Karpas-422 (cell line): ENCODE data around the gene CHMP1B. TPM values are rescaled to one million over a fixed set of nuclear protein-coding genes. Genes with fewer than 3 reads are reported as not detected.
"Not testable (repeated sequence)": the region's sequence is repeated elsewhere in the genome, so short reads cannot be mapped to it uniquely, and the experiment has no call there.

Experiments
- DNase-seq: peaks from one replicate; pipeline ENCODE4 v3.0.0-alpha.2; 2015
- H2AFZ ChIP-seq: fragments of 200-600 bp; sonication (generic); 2 replicates; pipeline ENCODE4 v1.6.1; 2014; ENCODE audit warnings: antibody characterized with exemption, low read length, mixed read lengths
- H3K27ac ChIP-seq: fragments of 200-600 bp; sonication (generic); 2 replicates; pipeline ENCODE4 v1.5.1; 2014; ENCODE audit warnings: mild to moderate bottlenecking, low read length, moderate library complexity
- H3K27me3 ChIP-seq: fragments of 200-600 bp; sonication (generic); 2 replicates; pipeline ENCODE4 v1.6.1; 2014; ENCODE audit warnings: low read length, mixed read lengths
- H3K36me3 ChIP-seq: fragments of 200-600 bp; sonication (generic); 2 replicates; pipeline ENCODE4 v1.6.1; 2014; ENCODE audit warnings: low read length, mixed read lengths; ENCODE audit not compliant: insufficient read depth
- H3K4me1 ChIP-seq: fragments of 200-600 bp; sonication (generic); 2 replicates; pipeline ENCODE4 v1.6.1; 2014; ENCODE audit warnings: mild to moderate bottlenecking, low read length, mixed read lengths
- H3K4me2 ChIP-seq: fragments of 200-600 bp; sonication (generic); 2 replicates; pipeline ENCODE4 v1.6.1; 2014; ENCODE audit warnings: low read length, low read depth, mild to moderate bottlenecking; ENCODE audit not compliant: poor library complexity, severe bottlenecking
- H3K4me3 ChIP-seq: fragments of 200-600 bp; sonication (generic); 2 replicates; pipeline ENCODE4 v1.5.1; 2014; ENCODE audit warnings: mild to moderate bottlenecking, antibody characterized with exemption, low read length, mixed read lengths
- H3K79me2 ChIP-seq: fragments of 200-600 bp; sonication (generic); 2 replicates; pipeline ENCODE4 v1.6.1; 2014; ENCODE audit warnings: mild to moderate bottlenecking, low read length, mixed read lengths
- H3K9ac ChIP-seq: fragments of 200-600 bp; sonication (generic); 2 replicates; pipeline ENCODE4 v1.6.0; 2014; ENCODE audit warnings: low read length
- H3K9me2 ChIP-seq: fragments of 200-600 bp; sonication (generic), shearing (Covaris generic); replicated peaks from 2 replicates; pipeline ENCODE4 v1.6.0; 2014; ENCODE audit warnings: mild to moderate bottlenecking, low read length, moderate library complexity; ENCODE audit not compliant: insufficient read depth
- H3K9me3 ChIP-seq: fragments of 300-700, 200-600 bp; sonication (generic); 2 replicates; pipeline ENCODE4 v1.6.1; 2014; ENCODE audit warnings: low read length, mixed read lengths
- H4K20me1 ChIP-seq: fragments of 200-600 bp; sonication (generic); 2 replicates; pipeline ENCODE4 v1.6.1; 2014; ENCODE audit warnings: mild to moderate bottlenecking, antibody characterized with exemption, low read length, low read depth; ENCODE audit not compliant: insufficient read depth
- total RNA-seq: library from RNA; depleted of rRNA; stranded (reverse); fragments of >200 nt; shearing (Covaris generic); gene quantifications from 2 replicates; pipeline ENCODE4 v1.2.3, GENCODE V29; 2014; ENCODE audit warnings: low replicate concordance

CHMP1B gene
- total RNA-seq, 1 experiment from 2014 or later, result 28.3 TPM

- Histone ChIP-seq H3K79me2 (no peaks in the 10 kb centered on the region), H3K4me3 (no peak overlapping the region), H3K4me1 (peaks cover 3% of the 10 kb centered on the region; the same call in 1 of the 2 replicates), H3K9me3 (no peaks in the 10 kb centered on the region), H3K9me2 (no peaks in the 10 kb centered on the region), H3K27me3 (no peaks in the 10 kb centered on the region), H3K9ac (no peak overlapping the region), H3K36me3 (peaks cover 4% of the 10 kb centered on the region), H4K20me1 (no peaks in the 10 kb centered on the region), H3K4me2 (no peak overlapping the region), H3K27ac (no peak overlapping the region), H2AFZ (no peak overlapping the region)
- DNase-seq, result peak; percentile 6
These were observed 36.3 kb downstream of the CHMP1B start for GRCh38 chr18:11887328-11888128.

GRCh38 chr18:11888726-11889125 is 37.5 kb downstream of the CHMP1B start:
- DNase-seq, result no peak
- Histone ChIP-seq H3K4me2 (no peak overlapping the region), H3K9me2 (no peaks in the 10 kb centered on the region), H3K9ac (no peak overlapping the region), H3K79me2 (no peaks in the 10 kb centered on the region), H3K9me3 (no peaks in the 10 kb centered on the region), H3K4me3 (no peak overlapping the region), H3K27me3 (no peaks in the 10 kb centered on the region), H2AFZ (no peak overlapping the region), H3K27ac (no peak overlapping the region), H4K20me1 (no peaks in the 10 kb centered on the region), H3K4me1 (no peaks in the 10 kb centered on the region), H3K36me3 (peaks cover 4% of the 10 kb centered on the region)

- peak; percentile 12 for DNase-seq
- peaks cover 4% of the 10 kb centered on the region for H3K36me3 ChIP-seq
- no peaks in the 10 kb centered on the region for H4K20me1 ChIP-seq
- H3K27me3 ChIP-seq, result no peaks in the 10 kb centered on the region
- H3K4me3 ChIP-seq, result no peak overlapping the region
- H3K4me1 ChIP-seq, result no peaks in the 10 kb centered on the region
- no peaks in the 10 kb centered on the region for H3K9me2 ChIP-seq
- H3K9me3 ChIP-seq, result no peaks in the 10 kb centered on the region
- no peak overlapping the region for H3K9ac ChIP-seq
- no peaks in the 10 kb centered on the region for H3K79me2 ChIP-seq
- H3K27ac ChIP-seq, result no peak overlapping the region
- H2AFZ ChIP-seq, result no peak overlapping the region
- no peak overlapping the region for H3K4me2 ChIP-seq
These were observed 38.1 kb downstream of the CHMP1B start for GRCh38 chr18:11889284-11889683.

GRCh38 chr18:11891737-11892136 is 40.5 kb downstream of the CHMP1B start:
- Histone ChIP-seq H3K9me2 (no peaks in the 10 kb centered on the region), H3K79me2 (no peaks in the 10 kb centered on the region), H3K4me1 (no peaks in the 10 kb centered on the region), H3K27ac (no peak overlapping the region), H3K36me3 (peaks cover 8% of the 10 kb centered on the region; the same call in 1 of the 2 replicates), H3K4me3 (no peak overlapping the region), H3K4me2 (no peak overlapping the region), H4K20me1 (no peaks in the 10 kb centered on the region), H3K27me3 (no peaks in the 10 kb centered on the region), H3K9me3 (no peaks in the 10 kb centered on the region), H3K9ac (no peak overlapping the region), H2AFZ (no peak overlapping the region)
- no peak for DNase-seq

- not testable (repeated sequence) for H3K9ac ChIP-seq, H3K27ac ChIP-seq, H3K9me3 ChIP-seq, H3K4me2 ChIP-seq, H3K27me3 ChIP-seq, H3K79me2 ChIP-seq, H4K20me1 ChIP-seq, H3K4me1 ChIP-seq, H2AFZ ChIP-seq, H3K36me3 ChIP-seq, H3K4me3 ChIP-seq, H3K9me2 ChIP-seq
- peak; percentile 1 for DNase-seq
These were observed 41.2 kb downstream of the CHMP1B start for GRCh38 chr18:11892438-11892837.

- H3K27ac ChIP-seq, result no peak overlapping the region
- H3K9me3 ChIP-seq, result no peaks in the 10 kb centered on the region
- H3K9ac ChIP-seq, result no peak overlapping the region
- no peak overlapping the region for H2AFZ ChIP-seq
- DNase-seq, result no peak
- H3K79me2 ChIP-seq, result no peaks in the 10 kb centered on the region
- no peaks in the 10 kb centered on the region for H3K9me2 ChIP-seq
- H3K36me3 ChIP-seq, result peaks cover 6% of the 10 kb centered on the region; the same call in 1 of the 2 replicates
- H4K20me1 ChIP-seq, result no peaks in the 10 kb centered on the region
- H3K4me3 ChIP-seq, result no peak overlapping the region
- H3K4me1 ChIP-seq, result no peaks in the 10 kb centered on the region
- no peaks in the 10 kb centered on the region for H3K27me3 ChIP-seq
- H3K4me2 ChIP-seq, result no peak overlapping the region
These were observed 46.6 kb downstream of the CHMP1B start for GRCh38 chr18:11897781-11898180.

- no peak overlapping the region for H3K27ac ChIP-seq
- no peak for DNase-seq
- H4K20me1 ChIP-seq, result no peaks in the 10 kb centered on the region
- H3K36me3 ChIP-seq, result peaks cover 6% of the 10 kb centered on the region; the same call in 1 of the 2 replicates
- H3K9ac ChIP-seq, result no peak overlapping the region
- H3K27me3 ChIP-seq, result no peaks in the 10 kb centered on the region
- no peaks in the 10 kb centered on the region for H3K9me3 ChIP-seq
- no peak overlapping the region for H3K4me3 ChIP-seq
- H2AFZ ChIP-seq, result no peak overlapping the region
- H3K4me2 ChIP-seq, result no peak overlapping the region
- no peaks in the 10 kb centered on the region for H3K4me1 ChIP-seq
- no peaks in the 10 kb centered on the region for H3K79me2 ChIP-seq
- no peaks in the 10 kb centered on the region for H3K9me2 ChIP-seq
These were observed 47.9 kb downstream of the CHMP1B start for GRCh38 chr18:11899063-11899462.

- H3K79me2 ChIP-seq, result peaks cover 2% of the 10 kb centered on the region
- H3K9me3 ChIP-seq, result no peaks in the 10 kb centered on the region
- no peak overlapping the region for H3K4me3 ChIP-seq
- no peak overlapping the region for H3K4me2 ChIP-seq
- H3K27me3 ChIP-seq, result no peaks in the 10 kb centered on the region
- no peaks in the 10 kb centered on the region for H3K9me2 ChIP-seq
- 0 out of 2 replicates have a peak, but pooled peaks cover 2% of the 10 kb centered on the region for H3K36me3 ChIP-seq
- H3K9ac ChIP-seq, result no peak overlapping the region
- DNase-seq, result no peak
- no peak overlapping the region for H2AFZ ChIP-seq
- H4K20me1 ChIP-seq, result no peaks in the 10 kb centered on the region
- no peak overlapping the region for H3K27ac ChIP-seq
- H3K4me1 ChIP-seq, result peaks cover 1% of the 10 kb centered on the region
These were observed 50.7 kb downstream of the CHMP1B start for GRCh38 chr18:11901826-11902438.
